Colonic mucosa (tissue), 4 donors: ENCODE data around the gene KIFAP3. TPM values are rescaled to one million over a fixed set of nuclear protein-coding genes. Genes with fewer than 3 reads are reported as not detected.

ENCODE experiments used
- DNase-seq: peaks from one replicate; pipeline ENCODE4 v3.0.0-alpha.2; 2020
- H3K27ac ChIP-seq: fragments of 200-600 bp; one replicate; pipeline ENCODE4 v1.8.0; 2021
- H3K27me3 ChIP-seq: fragments of 200-600 bp; one replicate; pipeline ENCODE4 v1.8.0; 2021
- H3K36me3 ChIP-seq: fragments of 200-600 bp; one replicate; pipeline ENCODE4 v1.8.0; 2021
- H3K4me1 ChIP-seq: fragments of 200-600 bp; one replicate; pipeline ENCODE4 v1.8.0; 2021; ENCODE audit warnings: mild to moderate bottlenecking
- H3K4me3 ChIP-seq: fragments of 200-600 bp; one replicate; pipeline ENCODE4 v1.8.0; 2021
- H3K9ac ChIP-seq, 2 donors: one replicate each; pipeline ENCODE4 v1.7.0; 2013; ENCODE audit warnings: control low read depth in 2 of 2, low read depth in 2 of 2, low read length in 2 of 2
- H3K9me3 ChIP-seq: fragments of 200-600 bp; one replicate; pipeline ENCODE4 v1.8.0; 2021
- CTCF ChIP-seq: fragments of 200-600 bp; IDR thresholded peaks from one replicate; pipeline ENCODE4 v1.8.0; 2022; ENCODE audit warnings: antibody characterized with exemption, mild to moderate bottlenecking
- intact Hi-C: fragments of 100-400 bp; cut with DNase I; formaldehyde crosslinking; loops from one replicate; pipeline ENCODE4 v1.14.1; 2022
- total RNA-seq, 2 donors: library from RNA; stranded (reverse); fragmentation: NEBNext Ultra II Directional in 1 of 2; extraction: Animal tissue kit (Norgen Biotek cat#: 25700) in 1 of 2; gene quantifications; one replicate each; pipeline ENCODE4 v1.2.1, GENCODE V29; 2021
- donor health status: healthy.
- donor health status: DM: no; HTN: no; CAD: no.
- donor health status: DM: no; HTN: no; CAD: no.

Gene KIFAP3
- total RNA-seq, 2 donors from 2014 or later, result 18.3 to 27.6 TPM

GRCh38 chr1:170030212-170030611, 44.3 kb downstream of the KIFAP3 start:
- H3K27me3 ChIP-seq, result no peaks in the 10 kb centered on the region
- no peak for TF ChIP-seq CTCF
- no peak overlapping the region for H3K27ac ChIP-seq
- H3K9me3 ChIP-seq, result no peaks in the 10 kb centered on the region
- H3K4me1 ChIP-seq, result no peaks in the 10 kb centered on the region
- intact Hi-C loops, result no loop called here
- DNase-seq, result no peak
- H3K36me3 ChIP-seq, result no peaks in the 10 kb centered on the region
- H3K4me3 ChIP-seq, result no peak overlapping the region
- H3K9ac ChIP-seq, result no peak overlapping the region

GRCh38 chr1:170027760-170028159, 46.7 kb downstream of the KIFAP3 start:
- TF ChIP-seq CTCF, result no peak
- H3K4me3 ChIP-seq, result no peak overlapping the region
- H3K27me3 ChIP-seq, result no peaks in the 10 kb centered on the region
- no peaks in the 10 kb centered on the region for H3K4me1 ChIP-seq
- intact Hi-C loops, result no loop called here
- H3K27ac ChIP-seq, result no peak overlapping the region
- H3K9ac ChIP-seq, result no peak overlapping the region
- H3K36me3 ChIP-seq, result no peaks in the 10 kb centered on the region
- no peaks in the 10 kb centered on the region for H3K9me3 ChIP-seq
- no peak for DNase-seq

GRCh38 chr1:170020859-170021258, 53.6 kb downstream of the KIFAP3 start:
- TF ChIP-seq CTCF, result no peak
- DNase-seq, result no peak
- intact Hi-C loops, result no loop called here
- Histone ChIP-seq H3K9ac (no peak overlapping the region), H3K9me3 (no peaks in the 10 kb centered on the region), H3K36me3 (no peaks in the 10 kb centered on the region), H3K27ac (no peak overlapping the region), H3K27me3 (no peaks in the 10 kb centered on the region), H3K4me1 (no peaks in the 10 kb centered on the region), H3K4me3 (no peak overlapping the region)

- no peak for TF ChIP-seq CTCF
- no peak for DNase-seq
- Histone ChIP-seq H3K9ac (no peak overlapping the region), H3K27ac (no peak overlapping the region), H3K4me1 (no peaks in the 10 kb centered on the region), H3K9me3 (no peaks in the 10 kb centered on the region), H3K36me3 (no peaks in the 10 kb centered on the region), H3K27me3 (no peaks in the 10 kb centered on the region), H3K4me3 (no peak overlapping the region)
- intact Hi-C loops, result no loop called here
Observed at GRCh38 chr1:170017478-170017877, 57.0 kb downstream of the KIFAP3 start.

GRCh38 chr1:170012920-170013319, 61.6 kb downstream of the KIFAP3 start:
- no peak for TF ChIP-seq CTCF
- Histone ChIP-seq H3K36me3 (no peaks in the 10 kb centered on the region), H3K27ac (no peak overlapping the region), H3K4me3 (no peak overlapping the region), H3K4me1 (no peaks in the 10 kb centered on the region), H3K9me3 (no peaks in the 10 kb centered on the region), H3K9ac (no peak overlapping the region), H3K27me3 (no peaks in the 10 kb centered on the region)
- intact Hi-C loops, result no loop called here
- no peak for DNase-seq

- peak; percentile 29 for TF ChIP-seq CTCF
- intact Hi-C loops, result no loop called here
- DNase-seq, result peak; percentile 47
Observed at GRCh38 chr1:170010443-170010842, 64.1 kb downstream of the KIFAP3 start.

More at GRCh38 chr1:170010443-170010842, 64.1 kb downstream of the KIFAP3 start:
- Histone ChIP-seq H3K9me3 (no peaks in the 10 kb centered on the region), H3K27me3 (no peaks in the 10 kb centered on the region), H3K4me1 (no peaks in the 10 kb centered on the region), H3K4me3 (no peak overlapping the region), H3K27ac (no peak overlapping the region), H3K36me3 (no peaks in the 10 kb centered on the region), H3K9ac (no peak overlapping the region)
